ENCODE measurements around the gene MFGE8.
"Not testable (repeated sequence)": the region's sequence is repeated elsewhere in the genome, so short reads cannot be mapped to it uniquely, and the experiment has no call there.

MFGE8 gene, protein sequence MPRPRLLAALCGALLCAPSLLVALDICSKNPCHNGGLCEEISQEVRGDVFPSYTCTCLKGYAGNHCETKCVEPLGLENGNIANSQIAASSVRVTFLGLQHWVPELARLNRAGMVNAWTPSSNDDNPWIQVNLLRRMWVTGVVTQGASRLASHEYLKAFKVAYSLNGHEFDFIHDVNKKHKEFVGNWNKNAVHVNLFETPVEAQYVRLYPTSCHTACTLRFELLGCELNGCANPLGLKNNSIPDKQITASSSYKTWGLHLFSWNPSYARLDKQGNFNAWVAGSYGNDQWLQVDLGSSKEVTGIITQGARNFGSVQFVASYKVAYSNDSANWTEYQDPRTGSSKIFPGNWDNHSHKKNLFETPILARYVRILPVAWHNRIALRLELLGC

DNA sequence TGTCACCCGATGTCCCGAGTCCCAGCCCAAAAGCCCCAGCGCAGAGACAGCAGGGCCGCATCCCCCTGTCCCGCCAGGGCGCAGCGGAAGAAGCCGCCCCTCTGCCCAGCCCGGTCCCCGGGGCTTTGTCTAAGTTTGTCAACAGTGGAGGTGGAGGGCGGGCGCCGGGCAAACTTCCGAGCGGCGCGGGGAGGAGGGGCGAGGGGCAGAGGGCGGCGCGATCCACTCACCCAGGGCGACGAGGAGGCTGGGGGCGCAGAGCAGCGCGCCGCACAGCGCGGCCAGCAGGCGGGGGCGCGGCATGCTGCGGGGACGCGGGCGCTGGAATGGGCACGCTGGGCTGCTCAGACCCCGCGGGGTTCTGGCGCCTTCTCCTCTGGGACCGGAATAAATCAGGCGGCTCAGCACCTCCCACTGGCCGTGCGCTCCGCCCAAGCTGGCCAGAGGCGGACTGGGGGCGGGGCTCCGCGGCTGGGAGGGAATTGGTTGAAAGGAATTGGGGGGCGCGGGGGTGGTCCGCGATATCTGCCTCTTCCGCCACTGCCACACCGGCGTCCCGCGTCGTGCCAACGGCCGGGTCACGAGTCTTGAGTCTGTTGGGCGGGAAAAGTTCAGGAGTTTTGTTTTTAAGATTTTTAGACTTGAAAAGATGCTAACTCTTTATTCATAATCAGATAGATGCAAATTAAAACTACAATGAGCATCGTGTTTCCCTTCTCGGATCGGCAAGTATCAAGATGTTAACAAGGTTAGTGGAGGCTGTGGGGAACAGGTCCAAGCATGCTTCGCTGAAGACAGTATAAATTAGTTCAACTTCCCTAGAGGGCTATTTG is at the start of gene MFGE8:
TSS of gene MFGE8 (minus strand) at position 363 of the 833 bp plus-strand sequence. CDS start at position 303, 60 bp downstream.
- DNase-seq: peak; percentile 62

DNA sequence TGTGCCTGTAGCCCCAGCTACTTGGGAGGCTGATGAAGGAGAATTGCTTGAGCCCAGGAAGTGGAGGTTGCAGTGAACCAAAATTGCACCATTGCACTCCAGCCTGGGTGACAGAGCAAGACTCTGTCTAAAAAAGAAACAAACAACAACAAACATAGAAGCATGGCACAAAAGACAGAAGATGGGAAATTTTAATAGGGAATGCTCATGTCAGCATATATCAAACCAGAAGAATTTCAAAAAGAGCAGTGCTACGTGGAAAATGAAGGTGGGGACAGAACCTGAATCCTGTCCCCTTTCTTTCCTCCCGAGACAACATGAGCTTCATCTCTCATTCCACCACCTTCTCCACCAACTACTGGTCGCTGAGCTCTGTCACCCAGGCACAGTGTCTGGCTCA is 46.3 kb upstream of the MFGE8 start:
- no peak for DNase-seq

GRCh38 chr15:88956906-88957305 is 43.7 kb upstream of the MFGE8 start:
- no peak for DNase-seq

DNA sequence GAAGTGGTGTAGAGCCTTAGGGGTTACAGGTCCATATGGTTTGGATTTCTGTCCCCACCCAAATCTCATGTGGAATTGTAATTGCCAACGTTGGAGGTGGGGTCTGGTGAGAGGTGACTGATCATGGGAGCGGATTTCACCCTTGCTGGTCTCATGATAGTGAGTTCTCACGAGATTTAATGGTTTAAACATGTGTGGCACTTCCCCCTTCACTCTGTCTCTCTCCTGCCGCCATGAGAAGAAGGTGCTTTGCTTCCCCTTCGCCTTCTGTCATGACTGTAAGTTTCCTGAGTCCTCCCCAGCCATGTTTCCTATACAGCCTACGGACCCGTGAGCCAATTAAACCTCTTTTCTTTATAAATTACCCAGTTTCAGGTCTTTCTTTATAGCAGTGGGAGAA is 43.1 kb upstream of the MFGE8 start:
- no peak for DNase-seq

DNA sequence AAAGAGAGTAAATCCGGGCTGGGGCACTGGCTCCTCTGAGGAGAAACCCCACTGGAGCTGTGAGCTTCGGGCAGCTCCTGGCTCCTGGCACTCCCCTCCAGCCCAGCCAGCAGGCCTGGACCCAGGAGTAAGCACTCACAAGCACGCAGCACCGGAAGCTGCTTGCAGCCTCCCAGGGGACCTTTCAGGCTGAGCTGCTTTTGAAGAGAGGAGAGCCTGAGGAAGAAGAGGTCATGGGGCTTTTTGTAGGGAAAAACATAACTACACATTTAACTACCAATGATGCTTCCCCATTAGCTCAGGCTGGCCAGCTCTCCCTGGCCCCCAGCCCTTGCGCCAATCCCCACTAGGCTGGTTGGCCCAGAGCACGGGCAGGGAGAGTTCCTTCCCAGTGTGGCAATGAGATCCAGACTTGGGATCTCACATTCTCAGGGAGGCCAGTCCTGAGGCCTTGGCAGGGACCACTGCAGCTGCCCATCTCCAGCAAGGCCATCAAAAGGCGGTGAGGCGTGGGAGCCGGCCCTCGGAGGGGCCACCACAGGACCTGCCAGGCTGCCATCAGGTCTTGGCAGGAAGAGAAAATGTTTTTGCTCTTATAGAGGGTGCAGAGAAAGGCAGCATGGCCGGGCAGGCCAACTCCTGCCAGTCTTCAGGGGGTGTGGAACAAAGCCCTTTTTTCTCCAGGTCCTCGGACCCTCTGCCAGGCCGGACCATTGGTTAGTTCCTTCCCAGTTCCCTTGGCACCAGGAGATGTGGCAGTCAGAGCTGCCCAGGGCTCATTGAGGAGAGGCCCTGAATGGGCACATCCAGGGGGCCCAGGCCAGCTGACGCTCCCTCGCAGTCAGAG is 41.5 kb upstream of the MFGE8 start:
- no peak for DNase-seq

DNA sequence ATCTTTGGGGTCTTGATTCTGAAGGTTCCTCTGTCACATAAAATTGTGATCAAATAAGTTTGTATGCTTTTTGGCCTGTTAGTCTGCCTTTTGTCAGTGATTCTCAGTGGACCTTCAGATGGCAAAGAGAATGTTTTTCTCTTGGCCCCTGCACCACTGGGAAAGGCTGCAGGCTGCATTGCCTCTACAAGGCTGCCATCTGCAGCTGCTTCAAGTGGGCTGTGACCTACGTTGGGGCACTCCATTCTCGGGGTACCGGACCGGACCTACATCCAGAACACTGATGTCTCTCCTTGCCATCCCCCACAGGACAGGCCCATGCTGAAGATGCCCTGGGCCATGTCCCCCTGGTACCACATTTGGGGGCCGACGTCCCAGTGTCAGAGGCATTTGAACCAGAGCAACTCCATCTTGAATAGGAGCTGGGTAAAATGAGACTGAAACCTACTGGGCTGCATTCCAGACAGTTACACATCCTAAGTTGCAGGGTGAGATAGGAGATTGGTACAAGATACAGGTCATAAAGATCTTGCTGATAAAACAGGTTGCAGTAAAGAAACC is 37.5 kb upstream of the MFGE8 start:
- DNase-seq: no peak

- no peak for DNase-seq
Measured at GRCh38 chr15:88949734-88950400, 36.7 kb upstream of the MFGE8 start.

DNA sequence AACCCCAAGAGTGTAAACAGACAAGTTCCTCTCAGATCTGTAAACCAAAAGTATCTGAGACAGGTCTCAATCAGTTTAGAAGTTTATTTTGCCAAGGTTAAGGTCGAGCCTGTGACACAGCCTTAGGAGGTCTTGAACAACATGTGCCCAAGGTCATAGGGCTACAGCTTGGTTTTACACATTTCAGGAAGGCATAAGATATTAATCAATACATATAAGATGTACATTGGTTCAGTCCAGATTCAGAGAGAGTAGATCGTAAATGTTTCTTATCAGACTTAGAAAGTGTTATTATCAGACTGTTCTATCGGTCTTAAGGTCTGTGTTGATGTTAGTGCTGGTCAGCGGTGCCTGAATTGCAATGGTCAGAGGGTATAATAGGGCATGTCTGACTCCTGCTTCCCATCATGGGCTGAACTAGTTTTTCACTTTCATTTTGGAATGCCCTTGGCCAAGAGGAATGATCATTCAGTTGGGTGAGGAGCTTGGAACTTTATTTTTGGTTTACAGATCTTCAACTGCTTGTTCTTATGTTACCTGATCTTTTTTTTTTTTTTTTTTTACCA is 27.0 kb upstream of the MFGE8 start:
- DNase-seq: no peak

DNA sequence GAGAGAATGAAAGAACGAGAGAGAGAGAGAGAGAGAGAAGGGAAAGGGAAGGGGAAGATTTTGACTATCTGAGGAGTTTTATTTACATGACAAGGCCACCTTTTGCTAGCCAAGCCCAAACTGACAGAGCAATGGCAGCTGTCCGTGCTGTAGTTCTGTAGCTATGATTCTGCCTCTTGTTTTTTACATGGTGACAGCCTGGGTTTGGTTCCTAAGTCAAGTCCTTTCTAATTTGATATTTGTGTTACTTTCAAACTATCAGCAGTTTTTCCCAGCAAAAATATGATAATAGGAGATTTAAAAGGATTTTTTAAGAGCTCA is 26.3 kb upstream of the MFGE8 start:
- no peak for DNase-seq

DNA sequence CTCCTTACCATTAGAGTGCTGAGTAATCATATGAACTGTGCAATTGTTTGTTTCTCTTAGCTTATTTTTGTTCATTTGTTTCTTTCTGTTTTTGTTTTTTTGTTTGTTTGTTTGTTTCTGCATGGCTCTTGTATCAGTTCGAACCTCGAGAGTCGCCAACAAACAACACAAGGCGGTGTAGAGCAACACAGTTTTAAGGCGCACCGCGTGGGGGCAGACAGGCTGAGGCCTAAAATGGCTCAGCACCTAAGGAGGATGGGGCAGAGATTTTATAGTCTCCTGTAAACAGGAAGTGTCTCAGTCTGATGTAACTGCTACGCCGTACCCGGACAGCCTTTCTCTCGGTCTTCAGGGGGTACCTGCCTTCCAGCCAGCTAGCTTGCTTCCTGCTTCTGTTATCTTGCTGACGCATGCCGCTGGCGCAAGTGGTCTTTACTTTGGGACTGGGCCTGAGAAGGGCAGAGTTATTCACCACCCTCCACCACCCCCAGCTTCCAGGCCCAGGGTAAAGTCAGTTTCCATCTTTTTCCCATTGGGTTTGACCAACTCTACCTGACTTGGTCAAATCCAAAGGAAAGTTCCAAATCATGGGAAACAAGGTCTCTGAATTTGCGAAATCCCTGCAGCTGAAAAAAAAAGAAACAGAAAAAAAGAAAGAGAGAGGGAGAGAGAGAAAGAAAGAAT is 25.8 kb upstream of the MFGE8 start:
- DNase-seq: no peak

DNA sequence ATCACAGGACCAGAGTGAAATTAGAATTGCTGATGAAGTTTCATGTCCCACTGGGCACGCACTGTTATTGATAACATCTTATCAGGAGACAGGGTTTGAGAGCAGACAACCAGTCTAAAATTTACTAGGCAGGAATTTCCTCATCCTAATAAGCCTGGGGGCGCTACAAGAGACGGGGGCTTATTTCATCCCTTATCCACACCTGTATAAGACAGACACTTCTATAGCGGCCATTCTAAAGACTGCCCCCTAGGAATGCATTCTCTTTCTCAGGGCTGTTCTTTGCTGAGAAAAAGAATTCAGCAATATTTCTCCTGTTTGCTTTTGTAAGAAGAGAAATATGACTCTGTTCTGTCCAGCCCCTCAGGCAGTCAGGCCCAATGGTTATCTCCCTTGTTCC is 21.3 kb upstream of the MFGE8 start:
- not testable (repeated sequence) for DNase-seq

DNA sequence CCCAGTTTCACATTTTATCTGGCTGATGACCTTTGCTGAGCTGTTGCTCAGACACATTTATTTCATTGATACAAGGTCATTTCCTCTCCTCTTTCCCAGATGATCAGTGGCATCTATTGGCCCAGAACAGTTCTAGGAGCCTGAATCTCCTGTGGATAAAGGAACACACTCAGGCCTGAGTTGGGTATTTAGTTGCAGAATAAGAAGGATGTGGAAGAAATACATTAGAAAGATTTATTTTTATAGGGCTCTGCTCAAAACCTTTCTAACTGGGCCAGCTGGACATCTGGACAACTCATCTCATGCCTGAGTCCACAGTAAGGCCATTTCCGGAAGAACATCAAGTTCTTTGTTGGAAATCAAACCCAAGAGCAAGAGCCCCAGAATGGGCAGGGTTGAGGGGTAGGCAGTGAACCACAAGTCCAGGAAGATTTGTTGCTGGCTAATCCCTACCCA is 19.7 kb upstream of the MFGE8 start:
- no peak for DNase-seq

DNA sequence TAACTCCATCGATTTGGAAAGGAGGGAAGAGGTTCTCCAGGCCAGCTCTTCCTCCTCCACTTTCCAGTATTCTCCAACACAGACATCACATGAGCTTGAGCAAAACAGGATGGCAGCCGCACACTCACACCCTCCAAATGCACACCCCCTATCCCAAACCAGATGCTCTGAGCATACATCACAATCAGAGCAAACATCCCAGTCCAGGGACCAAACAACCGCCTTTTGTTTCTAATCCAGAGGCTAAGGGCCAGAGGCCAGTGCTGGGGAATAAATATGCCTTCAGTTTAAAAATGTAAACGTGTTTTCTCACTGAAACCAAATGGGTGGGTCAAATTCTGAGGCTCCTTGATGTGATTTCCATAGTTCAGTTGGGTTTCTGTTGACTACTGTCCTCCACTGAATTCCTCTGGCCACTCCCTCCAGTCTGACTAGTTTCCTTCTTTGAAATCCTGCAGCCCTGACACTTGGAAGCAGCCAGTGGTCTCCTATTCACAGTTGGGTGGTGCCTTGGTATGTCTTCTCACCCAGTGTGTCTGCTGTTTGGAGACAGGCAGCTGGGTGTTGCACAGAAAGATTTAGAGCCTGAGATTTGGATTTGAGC is 19.2 kb upstream of the MFGE8 start:
- DNase-seq: no peak

DNA sequence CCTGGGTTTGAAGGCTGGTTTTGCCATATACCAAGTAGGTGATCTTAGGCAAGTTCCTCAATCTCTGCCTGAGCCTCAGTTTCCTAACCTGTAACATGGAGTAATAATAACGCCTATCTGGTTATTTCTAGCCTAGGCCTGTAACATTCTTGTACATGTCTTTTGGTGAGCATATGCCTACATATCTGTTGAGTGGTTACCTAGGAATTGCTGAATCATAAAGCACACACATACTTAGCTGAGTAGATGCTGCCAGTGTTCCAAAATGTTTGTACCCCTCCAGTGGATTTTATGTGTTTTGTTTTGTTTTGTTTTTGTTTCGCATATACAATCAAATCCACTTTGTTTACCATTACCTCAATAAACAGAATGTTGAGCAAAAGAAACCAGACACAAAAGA is 17.4 kb upstream of the MFGE8 start:
- no peak for DNase-seq

- not testable (repeated sequence) for DNase-seq
Measured at GRCh38 chr15:88929358-88930098, 16.3 kb upstream of the MFGE8 start.

- DNase-seq: not testable (repeated sequence)
Measured at GRCh38 chr15:88928192-88928591, 15.0 kb upstream of the MFGE8 start.

DNA sequence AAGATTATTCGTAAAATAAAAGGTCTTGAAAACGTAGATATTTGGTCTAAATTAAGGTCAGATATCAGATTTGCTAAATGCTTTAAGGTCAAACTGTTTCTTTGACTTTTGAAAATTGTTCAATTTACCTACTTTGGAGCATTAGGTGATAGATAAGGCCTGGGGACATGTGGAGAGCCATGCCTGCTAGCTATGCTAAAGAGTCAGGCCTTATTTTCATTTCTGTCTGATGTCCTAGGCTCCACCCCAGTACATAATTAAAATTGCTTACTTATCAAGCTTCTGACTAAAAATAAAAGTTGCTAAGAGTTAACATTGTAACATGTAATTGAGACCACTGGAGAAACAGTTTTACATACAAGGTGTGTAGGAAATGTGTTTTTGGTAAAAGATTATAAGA is 12.5 kb upstream of the MFGE8 start:
- DNase-seq: not testable (repeated sequence)

- peak; percentile 45 for DNase-seq
Measured at GRCh38 chr15:88920892-88921435, 7.8 kb upstream of the MFGE8 start.

DNA sequence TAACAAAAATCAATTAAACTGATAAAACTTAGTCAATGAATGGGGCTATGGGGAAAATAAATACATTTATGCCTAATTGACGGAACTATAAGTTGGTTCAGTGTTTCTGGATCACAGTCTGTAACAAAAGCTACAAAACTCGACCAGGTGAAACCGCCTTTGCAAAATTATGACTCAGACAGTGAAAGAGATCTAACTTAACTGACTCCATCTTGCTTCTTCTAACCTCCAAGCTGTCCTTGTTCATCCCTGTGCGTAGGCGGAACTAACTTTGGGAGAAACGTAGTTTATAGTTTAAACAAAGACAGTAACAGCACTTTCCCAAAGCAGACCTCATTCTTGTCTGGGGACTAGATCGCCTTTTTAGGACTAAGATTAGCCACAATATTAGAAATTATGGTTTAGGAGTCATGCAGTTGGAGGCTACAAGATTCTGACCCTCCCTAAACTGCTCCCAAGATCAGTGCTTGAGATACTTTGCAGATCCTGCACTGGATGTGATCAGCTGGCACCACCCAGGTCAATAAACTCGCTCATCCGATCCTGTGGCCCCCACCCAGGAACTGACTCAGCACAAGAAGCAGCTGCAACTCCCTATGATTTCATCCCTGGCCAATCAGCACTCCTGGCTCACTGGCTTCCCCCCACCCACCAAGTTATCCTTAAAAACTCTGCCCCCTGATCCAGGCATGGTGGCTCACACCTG is 7.2 kb upstream of the MFGE8 start:
- no peak for DNase-seq

Data from stimulated activated CD4-positive, alpha-beta T cell treated with anti-CD3 and anti-CD28 coated beads, Interleukin-4, amount 100 ng/mL, for 24 hours (primary cell).